Measurements from ENCODE around the gene PDCD10. TPM values are rescaled to one million over a fixed set of nuclear protein-coding genes. Genes with fewer than 3 reads are reported as not detected.

The PDCD10 gene
- total RNA-seq, result 54.1 TPM

DNA sequence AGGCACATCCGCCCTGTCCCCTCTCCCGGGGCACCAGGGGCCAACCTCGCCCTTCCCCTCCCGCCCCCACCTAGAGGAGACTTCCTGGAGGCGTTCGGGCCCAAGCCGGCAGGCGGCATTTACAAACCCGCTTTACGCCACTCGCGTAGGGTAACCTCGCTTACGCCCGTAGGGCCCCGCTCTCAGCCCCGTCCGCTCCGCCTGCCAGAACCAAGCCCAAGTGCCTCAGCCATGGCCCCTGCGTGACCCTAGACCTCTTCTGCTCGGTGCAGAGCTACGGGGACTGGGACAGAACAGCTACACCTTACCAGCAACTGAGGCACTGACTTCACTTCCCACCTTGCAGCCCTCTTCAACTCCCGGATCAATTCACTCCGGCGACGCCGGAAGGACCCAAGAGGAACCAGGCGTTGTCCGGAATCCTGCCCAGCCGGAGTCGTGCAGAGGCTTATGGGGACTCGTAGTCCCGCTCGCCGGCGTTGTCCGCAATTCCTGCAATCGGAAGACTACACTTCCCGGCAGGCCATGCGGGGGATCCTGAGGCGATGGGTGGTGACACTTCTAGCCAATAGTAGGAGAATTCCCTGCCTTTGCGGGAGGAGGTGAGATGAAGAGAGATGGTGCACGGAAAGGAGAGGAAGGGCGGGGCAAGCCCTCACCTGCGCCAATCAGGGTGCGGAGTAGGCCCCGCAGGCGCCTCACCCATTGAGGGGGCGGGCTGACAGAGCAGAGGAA lies at the start of gene PDCD10:
PDCD10 (minus strand) TSS at position 395 of the 735 bp plus-strand sequence. CDS start 14,735 bp downstream, outside the sequence.
- peak; percentile 95 for DNase-seq

DNA sequence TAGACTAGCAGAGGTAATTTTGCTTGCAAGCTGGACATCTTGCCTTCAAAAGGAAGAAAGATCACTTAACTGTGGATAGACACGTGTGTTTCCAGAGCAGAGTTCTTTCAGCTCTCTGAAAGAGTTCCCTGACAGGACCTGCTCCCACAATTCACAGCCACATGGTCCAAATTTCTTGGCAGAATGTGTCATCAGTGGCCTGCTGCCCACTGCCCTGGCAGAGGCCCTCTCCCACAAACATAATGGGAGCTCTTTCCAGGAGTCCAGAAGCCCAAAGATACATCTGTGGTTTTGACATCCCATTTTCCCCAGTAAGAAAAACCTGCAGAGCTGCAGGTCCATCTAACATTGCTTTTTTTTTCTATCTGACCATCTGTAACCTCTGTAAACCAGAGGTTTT lies 49.1 kb upstream of the PDCD10 start:
- DNase-seq, result no peak

DNA sequence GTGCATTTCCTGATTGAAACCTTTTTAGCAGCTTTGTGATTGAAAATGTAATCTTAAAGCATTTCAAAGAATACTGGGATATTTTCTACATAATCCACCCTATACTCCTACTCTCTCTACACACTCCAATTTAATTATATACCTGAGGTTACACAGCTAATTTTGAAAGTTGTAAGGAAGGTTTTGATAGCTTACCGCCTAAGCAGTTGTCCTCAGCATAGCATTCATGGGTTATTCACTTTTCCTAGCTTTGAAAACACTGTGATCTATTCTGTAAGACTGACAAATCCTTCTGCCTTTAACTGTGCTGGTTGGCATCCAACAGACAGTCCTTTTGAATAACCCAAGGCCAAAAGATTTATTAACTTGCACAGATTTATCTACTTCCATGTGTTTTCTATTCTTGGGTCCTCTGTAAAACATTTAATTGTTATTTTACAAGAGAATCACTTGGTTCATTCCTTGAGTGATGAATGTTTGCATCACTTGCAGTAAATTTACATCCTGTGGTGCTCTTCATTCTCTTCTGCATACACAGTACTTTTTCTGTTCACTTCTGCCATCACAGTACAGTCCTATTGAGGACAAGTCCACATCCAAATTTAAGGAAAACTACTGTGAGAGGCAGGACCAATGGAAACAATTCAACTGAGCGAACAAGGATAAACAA lies 45.7 kb upstream of the PDCD10 start:
- no peak for DNase-seq

DNA sequence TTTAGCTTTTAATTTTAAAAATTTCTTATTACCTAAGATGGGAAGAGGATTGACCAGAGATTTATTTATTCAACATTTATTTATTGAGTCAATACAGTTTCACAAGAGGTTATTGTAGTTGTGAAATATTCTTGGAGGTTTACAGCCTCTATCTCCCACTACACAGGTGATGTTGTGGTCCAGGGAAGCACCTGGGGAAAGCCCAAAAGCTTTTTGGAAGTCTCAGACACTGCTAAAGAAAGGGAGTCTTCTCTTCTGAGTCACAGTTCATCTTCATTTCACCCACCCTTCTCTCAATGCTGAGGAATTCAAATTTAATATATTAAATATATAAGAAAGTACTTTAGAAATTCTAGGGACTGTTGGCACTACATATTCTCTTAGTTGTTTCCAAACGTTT lies 42.7 kb upstream of the PDCD10 start:
- no peak for DNase-seq

DNA sequence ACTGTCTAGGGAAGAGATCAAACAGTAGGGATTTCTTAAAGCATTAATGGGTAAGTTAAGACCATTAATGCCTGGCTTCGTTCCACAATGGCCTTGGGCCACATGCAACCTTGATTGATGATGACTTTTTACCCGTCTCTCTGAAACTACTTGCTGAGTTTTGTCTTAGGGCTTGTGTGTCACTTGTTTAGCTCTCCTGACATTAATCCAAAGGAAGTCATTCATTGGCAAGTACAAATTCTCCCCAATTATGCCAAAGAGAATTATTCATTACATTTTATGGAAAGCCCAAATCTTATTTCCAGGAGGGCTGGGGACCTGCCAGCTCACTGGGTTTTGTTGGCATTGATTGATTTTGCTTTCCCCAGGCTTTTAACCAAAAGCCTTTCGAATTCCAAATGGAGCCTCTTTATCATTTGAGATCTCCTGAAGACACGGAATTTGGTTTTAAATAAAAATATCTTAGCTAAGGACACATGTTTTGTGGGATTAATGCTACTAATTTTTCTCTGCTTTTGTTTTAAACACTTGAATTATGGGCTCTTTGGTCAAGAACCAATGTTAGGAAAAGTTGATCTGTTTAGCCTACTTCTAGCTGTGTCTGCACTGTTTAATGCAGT lies 41.5 kb upstream of the PDCD10 start:
- DNase-seq, result no peak

DNA sequence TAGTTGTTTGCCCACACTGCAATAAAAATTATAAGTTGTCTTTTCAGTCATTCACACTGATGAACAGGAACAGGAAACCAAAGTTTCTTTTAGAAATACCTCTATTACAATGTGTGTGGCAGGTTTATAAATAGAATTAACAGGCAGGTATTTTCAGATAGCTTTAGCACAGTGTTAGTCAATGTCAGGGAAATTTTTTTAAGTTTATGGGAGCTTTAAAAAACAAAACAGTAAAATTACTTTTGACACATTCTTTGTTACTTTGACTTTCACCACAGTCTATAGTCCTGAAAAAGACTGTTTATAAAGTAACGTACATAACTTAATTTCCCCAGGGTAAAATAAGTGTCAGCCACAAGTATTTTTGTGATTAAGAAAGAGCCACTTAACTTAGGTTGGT lies 38.9 kb upstream of the PDCD10 start:
- no peak for DNase-seq

DNA sequence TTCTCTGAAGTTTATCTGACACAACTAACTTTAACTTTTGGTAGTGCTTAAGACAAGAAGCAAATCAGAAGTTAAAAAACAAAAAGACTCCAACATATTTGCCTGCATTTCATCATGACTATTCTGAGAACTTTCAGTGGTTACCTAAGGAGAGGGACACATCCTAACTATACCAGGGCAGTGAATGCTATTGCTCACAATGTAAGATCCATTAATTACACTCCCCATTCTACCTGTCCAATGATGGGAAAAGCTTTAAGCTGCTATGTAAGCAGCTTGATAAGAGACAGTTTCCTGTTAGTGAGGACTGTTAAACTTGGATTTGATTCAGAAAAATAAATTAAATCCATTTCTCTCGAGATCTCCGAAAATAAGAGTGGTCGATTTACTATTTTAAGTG lies 38.3 kb upstream of the PDCD10 start:
- no peak for DNase-seq

DNA sequence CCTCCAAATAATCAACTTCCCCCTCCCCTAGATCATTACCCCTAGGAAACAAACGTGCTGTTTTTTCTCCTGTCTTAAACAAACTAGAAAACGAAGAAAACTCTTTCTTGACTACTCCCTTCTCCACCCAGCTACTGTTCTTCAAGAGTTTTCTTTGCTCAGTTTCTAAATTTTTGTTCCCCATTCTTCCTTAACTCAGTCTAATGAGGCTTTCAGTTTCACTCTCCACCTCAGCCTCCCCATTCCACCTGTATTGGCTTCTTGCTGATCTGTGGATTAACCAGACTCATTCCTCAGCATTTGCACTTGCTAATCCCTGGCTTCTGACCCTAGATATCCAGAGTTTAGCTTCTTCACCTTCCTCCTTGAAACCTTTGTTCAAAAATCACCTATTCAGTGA lies 27.6 kb upstream of the PDCD10 start:
- no peak for DNase-seq

DNA sequence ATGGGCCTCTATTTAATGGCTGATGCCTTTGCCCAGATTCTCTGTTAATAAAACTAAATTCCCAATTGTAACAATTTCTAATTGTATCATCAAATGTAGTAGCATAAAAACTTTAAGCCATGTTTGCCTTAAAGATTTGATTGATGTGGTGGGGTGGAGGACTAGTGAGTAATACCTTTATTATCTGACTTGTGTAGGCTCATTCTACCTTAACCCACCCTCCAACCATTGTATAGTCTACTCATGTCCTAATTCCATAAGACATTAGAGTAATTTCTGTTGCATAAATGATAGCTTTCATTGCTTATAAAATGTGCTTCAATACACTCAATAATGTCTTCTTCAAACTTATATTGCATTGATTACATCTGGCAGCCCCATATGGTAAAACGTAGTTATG lies 26.6 kb upstream of the PDCD10 start:
- no peak for DNase-seq

DNA sequence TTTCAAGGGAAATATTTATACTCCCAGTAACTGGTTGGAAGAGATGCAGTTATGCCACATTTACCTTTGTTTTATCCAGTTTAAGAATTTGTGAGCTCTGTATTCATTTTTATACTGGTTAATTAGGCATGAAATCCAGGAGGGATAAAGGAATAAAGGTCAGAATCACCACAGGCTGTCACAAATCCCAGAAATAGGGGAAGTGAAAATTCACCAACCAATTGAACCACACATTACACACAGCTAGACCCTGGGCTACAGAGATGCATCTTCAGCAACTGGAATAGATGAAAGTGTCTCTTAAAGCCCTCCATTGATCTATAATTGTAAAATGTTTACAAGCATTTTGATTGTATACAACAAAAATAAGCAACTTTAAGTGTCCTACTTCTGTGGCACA lies 19.4 kb upstream of the PDCD10 start:
- no peak for DNase-seq

DNA sequence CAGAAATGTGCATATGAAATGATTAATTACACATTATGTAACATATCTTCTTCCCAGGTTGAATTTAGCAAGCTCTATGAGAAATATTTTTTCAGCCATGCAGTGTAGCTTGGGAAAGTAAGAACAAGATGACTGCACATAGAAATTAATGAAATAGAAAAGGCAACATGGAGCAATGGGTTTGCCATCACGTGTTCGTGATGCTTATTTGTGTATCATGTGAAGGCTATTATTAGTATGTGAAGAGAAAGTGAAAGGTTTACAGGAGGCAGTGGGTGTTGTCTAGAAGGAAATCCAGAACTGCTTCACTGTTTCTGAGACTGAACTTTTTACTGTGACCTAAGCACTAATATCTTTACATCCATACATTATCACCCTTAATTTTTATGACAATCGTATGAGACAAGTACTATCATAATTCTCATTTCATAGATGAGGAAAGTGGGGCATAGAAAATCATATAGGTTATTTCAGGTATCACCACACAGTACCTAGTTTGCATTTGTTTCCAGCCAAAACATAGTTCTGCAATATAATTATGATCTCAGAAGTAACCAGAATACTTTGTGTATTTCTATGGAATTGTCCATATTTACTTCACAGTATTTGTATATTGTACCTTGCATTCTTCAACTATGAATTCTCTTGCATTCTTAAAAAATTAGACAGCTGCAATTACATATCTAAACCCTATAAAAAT lies 15.7 kb upstream of the PDCD10 start:
- no peak for DNase-seq

DNA sequence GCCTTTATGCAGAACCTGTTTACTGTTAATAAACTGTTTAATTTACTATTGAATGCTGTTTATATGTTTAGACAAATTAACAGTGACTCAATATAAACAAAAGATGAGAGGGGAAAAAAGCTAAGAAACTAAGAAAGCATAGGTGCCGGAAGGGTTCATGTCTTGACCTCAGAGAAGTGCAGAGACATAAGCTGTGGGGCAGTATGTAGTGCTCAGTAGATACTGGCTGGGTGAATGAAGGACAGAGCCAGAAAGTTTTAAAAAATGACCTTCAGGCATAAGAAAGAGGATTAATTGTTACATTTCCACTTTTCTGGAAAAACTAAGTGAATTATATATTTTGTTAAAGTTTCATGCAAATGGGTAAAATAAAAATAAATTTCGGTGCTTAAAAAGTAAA lies 15.0 kb upstream of the PDCD10 start:
- no peak for DNase-seq

DNA sequence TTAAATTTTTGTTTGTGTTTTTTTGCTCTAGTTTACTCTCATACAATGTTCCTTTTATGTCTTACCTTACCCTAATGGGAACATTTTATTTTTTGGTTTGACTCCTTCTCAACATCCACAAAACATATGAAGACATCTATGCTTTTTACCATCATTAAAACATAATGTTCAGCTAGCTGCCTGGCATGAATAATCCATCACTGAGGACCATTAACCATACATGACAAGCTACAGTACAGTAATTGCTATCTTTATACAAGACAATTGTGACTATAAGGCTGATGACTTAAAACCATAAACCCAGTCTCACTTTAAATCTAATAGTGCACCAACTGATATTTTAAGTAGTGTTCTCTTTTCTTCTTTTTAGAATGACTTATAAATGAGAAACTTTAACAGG lies 14.5 kb upstream of the PDCD10 start:
- no peak for DNase-seq

DNA sequence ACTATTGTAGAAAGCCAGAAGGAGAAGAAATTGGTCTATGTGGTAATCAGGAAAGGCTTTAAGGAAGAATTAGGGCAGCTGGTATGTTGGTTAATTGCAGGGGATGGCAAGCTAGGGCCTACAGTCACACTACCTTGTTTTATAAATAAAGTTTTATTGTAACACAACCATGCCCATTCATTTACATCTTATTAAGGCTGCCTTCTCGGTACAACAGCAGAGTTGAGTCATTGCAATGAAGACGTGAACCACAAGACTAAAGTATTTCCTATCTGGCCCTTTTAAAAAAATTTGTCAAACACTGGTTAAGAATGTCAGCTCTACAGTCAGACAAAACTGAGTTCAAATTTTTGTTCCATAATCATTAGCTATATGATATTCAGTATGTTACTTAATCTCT lies 9.1 kb upstream of the PDCD10 start:
- DNase-seq, result no peak

DNA sequence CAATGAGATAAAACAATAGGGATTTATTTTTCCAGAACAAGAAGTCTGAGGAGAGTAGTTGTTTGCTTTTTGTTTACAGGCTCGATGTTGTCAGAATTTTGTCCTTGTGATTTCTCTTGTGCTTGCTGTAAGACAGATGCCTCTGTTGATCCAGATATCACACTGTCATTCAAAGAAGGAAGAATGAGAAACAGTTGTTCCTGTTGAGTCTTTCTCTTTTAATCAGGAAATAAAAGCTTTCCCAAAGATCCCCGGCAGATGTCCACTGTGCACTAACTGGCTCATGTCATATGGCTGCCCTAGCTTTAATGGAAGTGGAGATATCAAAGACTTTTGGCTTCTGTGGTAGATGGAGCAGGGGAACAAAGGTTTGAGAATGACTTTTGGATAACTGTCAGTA lies 7.6 kb upstream of the PDCD10 start:
- no peak for DNase-seq

DNA sequence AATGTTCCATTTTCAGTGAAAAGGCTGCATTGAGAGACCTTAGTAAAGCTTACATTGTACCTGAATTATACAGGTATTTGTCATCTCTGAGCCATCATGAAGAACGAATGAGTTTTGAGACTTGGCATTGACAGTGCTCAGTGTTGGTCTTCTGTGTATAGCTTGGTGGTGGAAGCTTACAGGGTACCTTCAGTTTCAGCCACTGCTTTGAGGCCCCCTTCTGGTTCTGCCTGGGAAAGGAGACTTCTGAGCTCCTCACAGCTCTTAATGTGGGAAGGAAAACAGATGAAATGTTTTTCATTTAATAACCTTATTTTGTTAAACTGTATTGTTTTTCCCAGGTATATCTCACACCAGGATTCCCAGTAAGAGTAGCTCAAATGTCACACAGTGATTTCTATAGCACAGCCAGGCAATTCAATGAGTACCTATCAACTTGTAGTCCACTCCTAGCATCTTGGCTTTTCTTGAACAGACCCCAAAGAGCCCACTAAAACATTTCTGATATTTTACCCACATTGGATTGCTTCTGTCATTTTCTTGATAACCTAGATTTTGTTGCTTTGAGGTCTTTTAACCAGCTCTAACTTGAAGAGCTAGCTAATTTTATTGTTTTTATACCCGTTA lies 6.4 kb upstream of the PDCD10 start:
- DNase-seq, result no peak

DNA sequence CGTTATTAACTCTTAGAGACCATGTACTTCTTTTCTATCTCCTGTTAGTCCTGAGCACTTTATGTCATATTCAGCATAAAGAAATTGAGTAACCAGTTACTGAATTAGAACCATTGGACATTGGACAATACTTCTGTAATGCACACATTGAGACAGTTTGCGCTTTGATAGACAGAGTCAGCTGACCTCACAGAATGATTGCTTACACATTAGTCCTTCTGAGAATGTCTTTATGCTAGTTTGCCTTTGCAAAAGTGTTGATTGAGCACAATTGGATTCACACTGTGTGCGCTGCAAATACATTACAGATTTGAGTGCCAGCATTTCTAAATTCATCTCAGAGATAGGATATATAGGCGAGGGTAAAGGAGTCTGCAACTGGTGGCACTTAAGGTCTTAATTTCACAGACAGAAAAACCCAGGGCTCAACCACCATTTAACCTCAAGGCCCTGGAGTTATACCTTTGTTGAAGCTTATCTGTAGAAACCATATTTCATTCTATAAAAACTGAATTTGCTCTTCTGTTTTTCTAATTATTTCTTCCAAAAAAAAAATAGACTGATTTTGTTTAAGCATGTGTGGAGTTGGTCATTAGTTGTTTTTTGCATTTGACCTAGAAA lies 4.6 kb upstream of the PDCD10 start:
- no peak for DNase-seq

DNA sequence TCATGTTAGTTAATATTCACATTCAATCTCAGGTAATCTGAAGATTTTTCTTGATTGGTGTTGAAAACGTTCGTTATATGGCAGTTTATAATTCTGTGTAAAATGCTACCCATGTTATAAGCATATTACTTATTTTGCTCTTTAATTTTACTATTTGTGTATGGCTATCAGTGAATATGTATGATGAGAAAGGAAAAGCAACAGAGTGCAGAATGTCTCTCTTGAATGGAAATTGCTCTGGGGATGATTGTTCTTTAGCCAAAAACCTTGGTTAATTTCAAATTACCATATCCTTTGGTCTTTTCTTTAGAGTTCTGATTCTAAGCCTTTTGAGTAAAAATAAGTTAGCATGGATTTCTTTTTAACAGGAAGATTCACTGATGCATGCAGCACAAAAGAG lies 3.3 kb upstream of the PDCD10 start:
- no peak for DNase-seq

DNA sequence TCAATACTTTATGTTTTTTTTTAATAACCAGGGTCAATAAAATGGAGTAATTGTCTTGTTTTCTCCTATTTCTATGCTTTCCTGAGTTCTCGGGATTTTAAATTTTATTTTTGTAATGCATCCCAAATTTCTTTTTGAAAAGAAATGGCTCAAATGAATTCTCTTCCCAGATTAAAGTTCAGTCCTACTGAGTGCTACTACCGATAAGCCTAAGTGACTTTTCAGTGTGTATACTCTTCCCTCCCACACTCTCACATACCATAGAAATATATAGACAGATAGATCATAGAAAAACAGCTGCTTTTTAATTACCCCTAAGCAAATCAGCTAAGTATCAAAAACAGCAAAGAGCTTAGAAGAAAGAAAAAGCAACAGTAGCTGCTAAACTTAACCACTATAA lies 2.3 kb upstream of the PDCD10 start:
- DNase-seq, result no peak

DNA sequence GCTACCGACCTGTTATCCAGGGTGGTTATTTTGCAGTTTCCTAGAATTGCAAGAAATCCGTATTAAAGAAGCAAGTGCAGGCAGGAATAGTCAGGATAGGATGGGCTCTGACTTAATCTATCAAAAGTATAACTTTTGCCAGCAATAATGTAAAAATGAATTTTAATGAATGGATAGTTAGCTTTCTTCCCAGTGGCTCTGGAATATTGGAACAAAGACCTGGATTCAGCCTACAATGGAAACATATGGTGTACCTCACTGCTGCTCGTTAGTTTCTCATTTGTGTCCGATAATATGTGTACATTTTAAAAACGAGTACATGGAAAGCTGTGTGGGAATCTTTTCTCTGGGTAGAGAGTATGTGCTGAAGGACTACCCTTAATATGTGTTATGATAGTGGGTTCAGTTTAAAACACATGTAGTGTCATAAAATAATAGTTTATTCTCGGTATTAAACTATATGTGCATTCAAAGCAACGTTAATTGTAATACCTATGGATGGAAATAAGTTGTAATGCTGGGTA lies 1.6 kb upstream of the PDCD10 start:
- DNase-seq, result no peak

DNA sequence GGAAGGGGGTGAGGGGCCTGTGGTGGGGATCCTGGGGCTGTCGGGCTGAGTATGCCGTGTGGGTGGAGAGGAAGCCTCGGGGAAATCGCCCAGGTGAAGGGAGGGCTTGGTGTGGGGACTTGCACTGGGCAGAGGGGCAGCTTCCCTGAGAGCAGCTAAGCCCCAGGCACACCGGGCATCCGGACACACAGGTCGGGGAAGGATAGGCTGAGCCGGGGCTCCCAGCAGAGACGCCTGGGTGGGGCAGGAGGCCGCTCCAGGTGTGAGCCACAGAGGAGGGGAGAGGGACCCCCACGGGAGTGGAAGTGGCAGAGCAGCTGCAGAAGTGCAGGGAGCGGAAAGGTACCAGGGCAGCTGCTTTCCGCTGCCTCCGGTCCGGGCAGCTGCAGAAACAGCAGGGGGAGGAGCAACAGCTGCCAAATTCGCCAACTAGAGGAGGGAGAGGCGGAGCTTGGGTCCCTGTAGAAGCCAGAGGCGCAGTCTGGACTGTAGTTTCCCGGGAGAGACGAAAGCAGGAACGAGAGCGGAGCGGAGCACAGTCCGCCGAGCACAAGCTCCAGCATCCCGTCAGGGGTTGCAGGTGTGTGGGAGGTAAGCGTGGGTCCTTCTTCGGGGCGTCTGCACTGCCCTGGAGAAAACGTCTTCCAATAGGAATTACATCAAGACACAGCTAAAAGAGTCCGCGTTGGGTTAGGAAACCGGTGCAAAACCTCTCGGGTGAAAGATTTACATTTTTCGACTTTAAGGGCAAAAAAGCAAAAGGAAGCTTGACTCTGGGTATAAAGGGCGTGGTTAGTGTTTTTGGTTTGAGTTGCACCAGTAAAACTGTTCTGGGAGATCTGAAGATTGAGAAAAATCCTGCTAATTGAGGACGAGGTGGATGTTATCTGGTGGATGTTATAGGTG lies 794 bp upstream of the PDCD10 start, which contains the start of gene SERPINI1:
SERPINI1 (plus strand) TSS at position 489 of the 906 bp plus-strand sequence. CDS start 53,408 bp downstream, outside the sequence.
- DNase-seq, result peak; percentile 75
